Fibroblast of peridontal ligament (primary cell): ENCODE results near the gene LRRN4CL.
A peak's percentile ranks its signal among the peaks of the same experiment; 100 is the strongest.
"Not testable (repeated sequence)": the region's sequence is repeated elsewhere in the genome, so short reads cannot be mapped to it uniquely, and the experiment has no call there.

Source experiments
- DNase-seq: peaks from one replicate; pipeline ENCODE4 v3.0.0-alpha.2; 2010; ENCODE audit errors: extremely low read depth

LRRN4CL gene

GRCh38 chr11:62709247-62710000 is 20.1 kb upstream of the LRRN4CL start:
- peak; percentile 98 for DNase-seq

- no peak for DNase-seq
These were observed 19.5 kb upstream of the LRRN4CL start for GRCh38 chr11:62708793-62709192.

- DNase-seq: no peak
These were observed 19.1 kb upstream of the LRRN4CL start for GRCh38 chr11:62708392-62708791.

- DNase-seq: no peak
These were observed 18.0 kb upstream of the LRRN4CL start, which contains the start of the genes BSCL2 and GNG3 for GRCh38 chr11:62707277-62707861. Gene BSCL2, minus strand, starts transcription at chr11:62707424. Its CDS starts 229 bp downstream, at chr11:62707195. Gene GNG3, plus strand, starts transcription at chr11:62707676. Its CDS starts 620 bp downstream, at chr11:62708296.

GRCh38 chr11:62706850-62707247 is 17.5 kb upstream of the LRRN4CL start:
- DNase-seq: no peak

- DNase-seq: peak; percentile 88
These were observed 16.8 kb upstream of the LRRN4CL start for GRCh38 chr11:62705880-62706849.

GRCh38 chr11:62705413-62705812 is 16.1 kb upstream of the LRRN4CL start:
- DNase-seq: no peak

GRCh38 chr11:62703921-62704320 is 14.6 kb upstream of the LRRN4CL start:
- not testable (repeated sequence) for DNase-seq

GRCh38 chr11:62702246-62702645 is 12.9 kb upstream of the LRRN4CL start:
- DNase-seq: no peak

GRCh38 chr11:62694455-62695167 is 5.3 kb upstream of the LRRN4CL start:
- peak; percentile 89 for DNase-seq

GRCh38 chr11:62693624-62694023 is 4.3 kb upstream of the LRRN4CL start:
- not testable (repeated sequence) for DNase-seq

- DNase-seq: peak; percentile 33
These were observed 839 bp downstream of the LRRN4CL start for GRCh38 chr11:62688491-62688890.

- DNase-seq: no peak
These were observed 1.6 kb downstream of the LRRN4CL start for GRCh38 chr11:62687508-62688396.

- no peak for DNase-seq
These were observed 6.8 kb downstream of the LRRN4CL start for GRCh38 chr11:62682518-62682917.

- peak; percentile 93 for DNase-seq
These were observed 8.5 kb downstream of the LRRN4CL start for GRCh38 chr11:62680825-62681240.

- DNase-seq: peak; percentile 94
These were observed 10.3 kb downstream of the LRRN4CL start, which contains the start of gene UBXN1 for GRCh38 chr11:62678770-62679696. Gene UBXN1, minus strand, starts transcription at chr11:62679073. Its CDS starts 150 bp downstream, at chr11:62678923.

GRCh38 chr11:62678433-62678769 is 10.9 kb downstream of the LRRN4CL start:
- no peak for DNase-seq

GRCh38 chr11:62677714-62678113 is 11.6 kb downstream of the LRRN4CL start:
- DNase-seq: no peak

- DNase-seq: no peak
These were observed 12.2 kb downstream of the LRRN4CL start for GRCh38 chr11:62677156-62677555.
